ENCODE data around the gene CAMSAP1. TPM values are rescaled to one million over a fixed set of nuclear protein-coding genes. Genes with fewer than 3 reads are reported as not detected.

Gene CAMSAP1
- total and polyA plus RNA-seq, 10 of the 15 experiments (the other 5 are each of a cell fraction or from before 2014, with no cell fraction given) = 1.4 to 24.7 (median 8.0) TPM

DNA sequence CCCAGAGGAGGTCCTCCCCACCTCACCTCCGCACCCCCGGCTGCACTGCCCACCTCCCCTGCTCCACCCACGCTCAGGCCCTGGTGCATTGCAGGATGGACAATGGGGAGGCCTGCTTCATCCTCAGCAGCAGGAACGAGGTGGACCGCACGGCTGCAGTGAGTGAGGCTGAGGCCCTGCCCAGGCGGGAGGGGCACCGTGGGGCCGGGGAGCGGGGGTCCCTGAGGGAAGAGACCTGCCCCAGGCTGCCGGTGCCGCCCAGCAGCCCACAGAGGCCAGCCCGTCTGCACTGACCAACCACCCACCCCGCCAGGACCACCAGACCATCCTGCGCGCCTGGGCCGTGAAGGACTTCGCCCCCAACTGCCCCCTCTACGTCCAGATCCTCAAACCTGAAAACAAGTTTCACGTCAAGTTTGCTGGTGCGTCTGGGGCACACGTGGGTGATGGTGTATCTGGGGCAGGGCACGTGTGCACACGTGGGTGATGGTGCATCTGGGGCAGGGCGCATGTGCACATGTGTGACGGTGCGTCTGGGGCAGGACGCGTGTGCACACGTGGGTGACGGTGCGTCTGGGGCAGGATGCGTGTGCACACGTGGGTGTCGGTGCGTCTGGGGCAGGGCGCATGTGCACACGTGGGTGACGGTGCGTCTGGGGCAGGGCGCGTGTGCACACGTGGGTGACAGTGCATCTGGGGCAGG lies 138.7 kb downstream of the CAMSAP1 start:
- FAIRE-seq (no peak), DNase-seq (ENCODE audit: low read depth, low spot score) (no peak), ATAC-seq (no peak)
- H4K20me1 ChIP-seq (ENCODE audit: control insufficient read depth, insufficient read depth) = no peaks in the 10 kb centered on the region
- H3K4me2 ChIP-seq (ENCODE audit: control insufficient read depth, insufficient read depth) = no peak overlapping the region
- no peak overlapping the region for H3K9ac ChIP-seq (ENCODE audit: control insufficient read depth, insufficient read depth, low read length)
- ChIA-PET CTCF (no interaction called here), SMC1A (ENCODE audit: uncharacterized antibody, unreplicated experiment) (no interaction called here), RAD21 (ENCODE audit: unreplicated experiment) (no interaction called here), POLR2A (no interaction called here)
- 71% methylated on average over 27 of the region's 43 CpGs for WGBS (ENCODE audit: insufficient coverage, insufficient replicate concordance, low lambda C conversion rate, missing lambda C conversion rate)
- TF ChIP-seq, protein P1, sequence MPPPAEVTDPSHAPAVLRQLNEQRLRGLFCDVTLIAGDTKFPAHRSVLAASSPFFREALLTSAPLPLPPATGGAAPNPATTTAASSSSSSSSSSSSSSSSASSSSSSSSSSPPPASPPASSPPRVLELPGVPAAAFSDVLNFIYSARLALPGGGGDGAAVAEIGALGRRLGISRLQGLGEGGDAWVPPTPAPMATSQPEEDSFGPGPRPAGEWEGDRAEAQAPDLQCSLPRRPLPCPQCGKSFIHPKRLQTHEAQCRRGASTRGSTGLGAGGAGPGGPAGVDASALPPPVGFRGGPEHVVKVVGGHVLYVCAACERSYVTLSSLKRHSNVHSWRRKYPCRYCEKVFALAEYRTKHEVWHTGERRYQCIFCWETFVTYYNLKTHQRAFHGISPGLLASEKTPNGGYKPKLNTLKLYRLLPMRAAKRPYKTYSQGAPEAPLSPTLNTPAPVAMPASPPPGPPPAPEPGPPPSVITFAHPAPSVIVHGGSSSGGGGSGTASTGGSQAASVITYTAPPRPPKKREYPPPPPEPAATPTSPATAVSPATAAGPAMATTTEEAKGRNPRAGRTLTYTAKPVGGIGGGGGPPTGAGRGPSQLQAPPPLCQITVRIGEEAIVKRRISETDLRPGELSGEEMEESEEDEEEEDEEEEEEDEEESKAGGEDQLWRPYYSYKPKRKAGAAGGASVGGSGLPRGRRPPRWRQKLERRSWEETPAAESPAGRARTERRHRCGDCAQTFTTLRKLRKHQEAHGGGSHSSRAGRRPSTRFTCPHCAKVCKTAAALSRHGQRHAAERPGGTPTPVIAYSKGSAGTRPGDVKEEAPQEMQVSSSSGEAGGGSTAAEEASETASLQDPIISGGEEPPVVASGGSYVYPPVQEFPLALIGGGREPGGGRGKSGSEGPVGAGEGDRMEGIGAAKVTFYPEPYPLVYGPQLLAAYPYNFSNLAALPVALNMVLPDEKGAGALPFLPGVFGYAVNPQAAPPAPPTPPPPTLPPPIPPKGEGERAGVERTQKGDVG (CRISPR knock-in tag; IDR thresholded peaks at IDR 0.05) = no peak
- TF ChIP-seq, protein P2, sequence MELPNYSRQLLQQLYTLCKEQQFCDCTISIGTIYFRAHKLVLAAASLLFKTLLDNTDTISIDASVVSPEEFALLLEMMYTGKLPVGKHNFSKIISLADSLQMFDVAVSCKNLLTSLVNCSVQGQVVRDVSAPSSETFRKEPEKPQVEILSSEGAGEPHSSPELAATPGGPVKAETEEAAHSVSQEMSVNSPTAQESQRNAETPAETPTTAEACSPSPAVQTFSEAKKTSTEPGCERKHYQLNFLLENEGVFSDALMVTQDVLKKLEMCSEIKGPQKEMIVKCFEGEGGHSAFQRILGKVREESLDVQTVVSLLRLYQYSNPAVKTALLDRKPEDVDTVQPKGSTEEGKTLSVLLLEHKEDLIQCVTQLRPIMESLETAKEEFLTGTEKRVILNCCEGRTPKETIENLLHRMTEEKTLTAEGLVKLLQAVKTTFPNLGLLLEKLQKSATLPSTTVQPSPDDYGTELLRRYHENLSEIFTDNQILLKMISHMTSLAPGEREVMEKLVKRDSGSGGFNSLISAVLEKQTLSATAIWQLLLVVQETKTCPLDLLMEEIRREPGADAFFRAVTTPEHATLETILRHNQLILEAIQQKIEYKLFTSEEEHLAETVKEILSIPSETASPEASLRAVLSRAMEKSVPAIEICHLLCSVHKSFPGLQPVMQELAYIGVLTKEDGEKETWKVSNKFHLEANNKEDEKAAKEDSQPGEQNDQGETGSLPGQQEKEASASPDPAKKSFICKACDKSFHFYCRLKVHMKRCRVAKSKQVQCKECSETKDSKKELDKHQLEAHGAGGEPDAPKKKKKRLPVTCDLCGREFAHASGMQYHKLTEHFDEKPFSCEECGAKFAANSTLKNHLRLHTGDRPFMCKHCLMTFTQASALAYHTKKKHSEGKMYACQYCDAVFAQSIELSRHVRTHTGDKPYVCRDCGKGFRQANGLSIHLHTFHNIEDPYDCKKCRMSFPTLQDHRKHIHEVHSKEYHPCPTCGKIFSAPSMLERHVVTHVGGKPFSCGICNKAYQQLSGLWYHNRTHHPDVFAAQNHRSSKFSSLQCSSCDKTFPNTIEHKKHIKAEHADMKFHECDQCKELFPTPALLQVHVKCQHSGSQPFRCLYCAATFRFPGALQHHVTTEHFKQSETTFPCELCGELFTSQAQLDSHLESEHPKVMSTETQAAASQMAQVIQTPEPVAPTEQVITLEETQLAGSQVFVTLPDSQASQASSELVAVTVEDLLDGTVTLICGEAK (IDR thresholded peaks at IDR 0.05; ENCODE audit: borderline replicate concordance) = no peak
- TF ChIP-seq NRF1 (conservative IDR thresholded peaks at IDR 0.05; ENCODE audit: low read depth, low read length) = no peak
- no peak for TF ChIP-seq NR2C2 (IDR thresholded peaks at IDR 0.05; ENCODE audit: borderline replicate concordance, control insufficient read depth, insufficient read length, low read depth)
- TF ChIP-seq POLR2AphosphoS5 (IDR thresholded peaks at IDR 0.05; ENCODE audit: low read length) = no peak
- TF ChIP-seq CHD4 (IDR thresholded peaks at IDR 0.05) = no peak
- TF ChIP-seq IRF4 (IDR thresholded peaks at IDR 0.05; ENCODE audit: low read depth, low read length) = no peak
- TF ChIP-seq SREBF2 (IDR thresholded peaks at IDR 0.05; ENCODE audit: low read length) = no peak
- no peak for TF ChIP-seq FOXK2 (IDR thresholded peaks at IDR 0.05)
- BruUV-seq (replicated peaks) = no TSS peak
- no peak overlapping the region for H2AFZ ChIP-seq (ENCODE audit: control insufficient read depth, low read depth, low read length)
- no peaks in the 10 kb centered on the region; the same call in 2 of the 3 replicates for H3K9me3 ChIP-seq (replicated peaks; ENCODE audit: control insufficient read depth, insufficient read depth, low read length)
- no peaks in the 10 kb centered on the region for H3K4me1 ChIP-seq (ENCODE audit: control insufficient read depth, insufficient read depth, low read length)
- in situ Hi-C loops (cut with MboI) = no loop called here
- H3K36me3 ChIP-seq (ENCODE audit: control insufficient read depth in 2 of 2, insufficient read depth in 2 of 2, low read length in 1 of 2) = no peaks in the 10 kb centered on the region
- no peak overlapping the region for H3K4me3 ChIP-seq
- H3K27me3 ChIP-seq (replicated peaks in 1 of 2; ENCODE audit: control insufficient read depth in 2 of 2, insufficient read depth in 2 of 2, low read length in 1 of 2) = no peaks in the 10 kb centered on the region
- H3K79me2 ChIP-seq (ENCODE audit: control insufficient read depth, insufficient read depth, low read length) = no peaks in the 10 kb centered on the region
- no peak overlapping the region for H3K27ac ChIP-seq (ENCODE audit: control insufficient read depth, insufficient read depth)
- intact Hi-C loops (cut with micrococcal nuclease; ENCODE audit: unreplicated experiment) = no loop called here
